CD14-positive monocyte (primary cell): ENCODE measurements around the gene KLHDC7B. TPM values are rescaled to one million over a fixed set of nuclear protein-coding genes. Genes with fewer than 3 reads are reported as not detected.

ENCODE experiments used
- DNase-seq, 3 donors: peaks; one replicate each; pipeline ENCODE4 v3.0.0-alpha.2; 2011 to 2022
- H2AFZ ChIP-seq: 2 replicates; pipeline ENCODE4 v1.6.0; 2012; ENCODE audit warnings: mild to moderate bottlenecking, low read depth, low read length, inconsistent platforms; ENCODE audit not compliant: insufficient read depth, poor library complexity, severe bottlenecking
- H3K27ac ChIP-seq, 2 donors: 1 replicate in 1 of 2; 2 replicates in 1 of 2; pipeline ENCODE4 v1.5.1; 2012 to 2013; ENCODE audit warnings: low read length in 2 of 2, control low read depth in 1 of 2, inconsistent platforms in 1 of 2, low read depth in 1 of 2, mild to moderate bottlenecking in 1 of 2
- H3K27me3 ChIP-seq, 2 donors: one replicate each; pipeline versions ENCODE4 v1.6.0 to v1.6.1; 2011 to 2013; ENCODE audit warnings: low read length in 2 of 2; ENCODE audit not compliant: control insufficient read depth in 2 of 2, insufficient read depth in 2 of 2
- H3K36me3 ChIP-seq, 2 donors: replicated peaks in 1 of 2; 1 replicate in 1 of 2; 2 replicates in 1 of 2; pipeline versions ENCODE4 v1.5.1 to v1.6.1; 2012 to 2013; ENCODE audit warnings: low read length in 2 of 2, control low read depth in 1 of 2, inconsistent platforms in 1 of 2, mild to moderate bottlenecking in 1 of 2; ENCODE audit not compliant: insufficient read depth in 2 of 2, control insufficient read depth in 1 of 2
- H3K4me1 ChIP-seq, 2 donors: 1 replicate in 1 of 2; 2 replicates in 1 of 2; pipeline versions ENCODE4 v1.5.1 to v1.6.1; 2012 to 2013; ENCODE audit warnings: low read length in 2 of 2, control low read depth in 1 of 2, inconsistent platforms in 1 of 2, mild to moderate bottlenecking in 1 of 2, moderate library complexity in 1 of 2; ENCODE audit not compliant: insufficient read depth in 2 of 2, control insufficient read depth in 1 of 2
- H3K4me2 ChIP-seq: replicated peaks from 2 replicates; pipeline ENCODE3; 2012; ENCODE audit warnings: low read length, moderate library complexity, mild to moderate bottlenecking; ENCODE audit not compliant: poor library complexity, severe bottlenecking; ENCODE audit errors: extremely low read depth
- H3K4me3 ChIP-seq, 3 experiments: fragments of 200-600 bp in 1 of 3; sonication (generic) in 1 of 3; replicated peaks in 1 of 3; 1 replicate in 2 of 3; 2 replicates in 1 of 3; pipeline ENCODE4 v1.5.1; 2011 to 2013; ENCODE audit warnings: low read length in 3 of 3, mild to moderate bottlenecking in 3 of 3, control low read depth in 2 of 3, low read depth in 2 of 3, inconsistent platforms in 1 of 3, moderate library complexity in 1 of 3
- H3K79me2 ChIP-seq: 2 replicates; pipeline ENCODE4 v1.6.0; 2012; ENCODE audit warnings: mild to moderate bottlenecking, control low read depth, inconsistent platforms, low read length, moderate library complexity; ENCODE audit not compliant: insufficient read depth
- H3K9ac ChIP-seq: 2 replicates; pipeline ENCODE4 v1.6.0; 2017; ENCODE audit warnings: low read length, mild to moderate bottlenecking; ENCODE audit not compliant: insufficient read depth, poor library complexity, severe bottlenecking
- H3K9me3 ChIP-seq, 2 donors: replicated peaks in 1 of 2; 1 replicate in 1 of 2; 2 replicates in 1 of 2; pipeline versions ENCODE4 v1.5.1 to v1.6.1; 2012 to 2013; ENCODE audit warnings: low read length in 2 of 2, control low read depth in 1 of 2; ENCODE audit not compliant: control insufficient read depth in 1 of 2, insufficient read depth in 1 of 2
- H4K20me1 ChIP-seq: 2 replicates; pipeline ENCODE4 v1.6.0; 2012; ENCODE audit warnings: mild to moderate bottlenecking, low read length, control low read depth, moderate library complexity; ENCODE audit not compliant: insufficient read depth
- H3K27ac Mint-ChIP-seq, 7 donors: one replicate each; pipeline ENCODE4 v1.8.0; 2020; ENCODE audit warnings: mild to moderate bottlenecking in 7 of 7, mixed read lengths in 7 of 7, moderate library complexity in 6 of 7, inconsistent platforms in 2 of 7
- H3K27me3 Mint-ChIP-seq, 3 donors: one replicate each; pipeline ENCODE4 v1.8.0; 2021 to 2022; ENCODE audit warnings: low read depth in 3 of 3, mild to moderate bottlenecking in 3 of 3, mixed read lengths in 3 of 3, moderate library complexity in 3 of 3, inconsistent platforms in 1 of 3
- H3K36me3 Mint-ChIP-seq, 2 donors: one replicate each; pipeline ENCODE4 v1.8.0; 2020; ENCODE audit warnings: mixed read lengths in 2 of 2, inconsistent platforms in 1 of 2, mild to moderate bottlenecking in 1 of 2
- H3K4me1 Mint-ChIP-seq: one replicate; pipeline ENCODE4 v1.8.0; 2020; ENCODE audit warnings: mild to moderate bottlenecking, mixed read lengths
- H3K4me3 Mint-ChIP-seq, 2 donors: one replicate each; pipeline ENCODE4 v1.8.0; 2020; ENCODE audit warnings: mild to moderate bottlenecking in 2 of 2, mixed read lengths in 2 of 2, moderate library complexity in 1 of 2
- H3K9me3 Mint-ChIP-seq, 7 donors: one replicate each; pipeline ENCODE4 v1.8.0; 2020 to 2022; ENCODE audit warnings: mixed read lengths in 7 of 7, mild to moderate bottlenecking in 6 of 7, moderate library complexity in 6 of 7, inconsistent platforms in 2 of 7
- WGBS: methylation state at CpG from one replicate; pipeline ENCODE4 v1.1.5; 2013; ENCODE audit warnings: missing lambda C conversion rate; ENCODE audit not compliant: insufficient coverage; 5-methylcytosine and 5-hydroxymethylcytosine counted together
- intact Hi-C, 2 donors: fragments of 100-400 bp; cut with micrococcal nuclease; formaldehyde crosslinking; loops; one replicate each; pipeline versions ENCODE4 v1.15.0 to v1.15.1; 2023
- polyA plus RNA-seq, 3 donors: library from polyadenylated mRNA; depleted of rRNA in 1 of 3; unstranded in 2 of 3; stranded (reverse) in 1 of 3; fragments of 300-500 nt in 2 of 3; fragments of >200 nt in 1 of 3; fragmentation: Illumina TruSeq in 2 of 3; gene quantifications; 1 replicate in 2 of 3; 2 replicates in 1 of 3; pipeline ENCODE4 v1.2.3, GENCODE V29; 2012 to 2021
- TF ChIP-seq, protein P1 (sequence below): fragments of 200-600 bp; IDR thresholded peaks from one replicate; pipeline ENCODE4 v1.8.0; 2022; ENCODE audit warnings: antibody characterized with exemption, mild to moderate bottlenecking

KLHDC7B gene
- polyA plus RNA-seq, 3 donors = 0.88 to 4.3 (median 1.4) TPM

DNA sequence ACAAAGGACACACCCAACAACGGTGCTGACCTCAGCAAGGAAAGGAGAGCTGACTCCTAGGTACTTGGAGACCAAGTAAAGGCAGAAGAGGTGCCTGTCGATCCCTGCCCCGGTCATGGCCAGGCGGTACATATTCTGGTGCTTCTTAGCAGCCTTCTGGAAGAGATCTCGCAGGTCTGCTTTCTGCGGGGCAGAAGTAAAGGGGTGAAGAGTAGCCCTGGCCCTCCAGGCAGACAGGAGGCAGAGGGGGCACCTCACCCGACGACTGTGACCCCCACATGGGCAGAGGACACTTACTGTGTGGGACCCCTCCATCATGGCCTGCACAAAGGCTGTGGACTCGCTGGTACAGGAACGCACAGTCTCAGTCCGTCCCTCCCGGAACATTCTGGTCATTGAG, 25.2 kb downstream of the KLHDC7B start:
- Histone ChIP-seq H3K4me1 (no peaks in the 10 kb centered on the region), H3K27me3 (no peaks in the 10 kb centered on the region), H2AFZ (no peak overlapping the region), H3K9me3 (no peaks in the 10 kb centered on the region), H3K4me2 (no peak overlapping the region), H3K9ac (no peak overlapping the region), H3K79me2 (no peaks in the 10 kb centered on the region), H4K20me1 (no peaks in the 10 kb centered on the region), H3K36me3 (peaks cover 31 to 63% of the 10 kb centered on the region in 2 donors), H3K4me3 (no peak overlapping the region), H3K27ac (no peak overlapping the region)
- TF ChIP-seq, protein P1, sequence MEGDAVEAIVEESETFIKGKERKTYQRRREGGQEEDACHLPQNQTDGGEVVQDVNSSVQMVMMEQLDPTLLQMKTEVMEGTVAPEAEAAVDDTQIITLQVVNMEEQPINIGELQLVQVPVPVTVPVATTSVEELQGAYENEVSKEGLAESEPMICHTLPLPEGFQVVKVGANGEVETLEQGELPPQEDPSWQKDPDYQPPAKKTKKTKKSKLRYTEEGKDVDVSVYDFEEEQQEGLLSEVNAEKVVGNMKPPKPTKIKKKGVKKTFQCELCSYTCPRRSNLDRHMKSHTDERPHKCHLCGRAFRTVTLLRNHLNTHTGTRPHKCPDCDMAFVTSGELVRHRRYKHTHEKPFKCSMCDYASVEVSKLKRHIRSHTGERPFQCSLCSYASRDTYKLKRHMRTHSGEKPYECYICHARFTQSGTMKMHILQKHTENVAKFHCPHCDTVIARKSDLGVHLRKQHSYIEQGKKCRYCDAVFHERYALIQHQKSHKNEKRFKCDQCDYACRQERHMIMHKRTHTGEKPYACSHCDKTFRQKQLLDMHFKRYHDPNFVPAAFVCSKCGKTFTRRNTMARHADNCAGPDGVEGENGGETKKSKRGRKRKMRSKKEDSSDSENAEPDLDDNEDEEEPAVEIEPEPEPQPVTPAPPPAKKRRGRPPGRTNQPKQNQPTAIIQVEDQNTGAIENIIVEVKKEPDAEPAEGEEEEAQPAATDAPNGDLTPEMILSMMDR = no peak
- no peak for DNase-seq
- no peak overlapping the region for H3K4me3 Mint-ChIP-seq
- 95% methylated on average over 11 of the region's 12 CpGs for WGBS
- no peaks in the 10 kb centered on the region for H3K9me3 Mint-ChIP-seq
- intact Hi-C loops = no loop called here
- H3K4me1 Mint-ChIP-seq = no peaks in the 10 kb centered on the region
- peaks cover 0 to 5% (median 2%) of the 10 kb centered on the region in 3 donors for H3K27me3 Mint-ChIP-seq
- no peak overlapping the region for H3K27ac Mint-ChIP-seq
- H3K36me3 Mint-ChIP-seq = peaks cover 38 to 72% of the 10 kb centered on the region in 2 donors

DNA sequence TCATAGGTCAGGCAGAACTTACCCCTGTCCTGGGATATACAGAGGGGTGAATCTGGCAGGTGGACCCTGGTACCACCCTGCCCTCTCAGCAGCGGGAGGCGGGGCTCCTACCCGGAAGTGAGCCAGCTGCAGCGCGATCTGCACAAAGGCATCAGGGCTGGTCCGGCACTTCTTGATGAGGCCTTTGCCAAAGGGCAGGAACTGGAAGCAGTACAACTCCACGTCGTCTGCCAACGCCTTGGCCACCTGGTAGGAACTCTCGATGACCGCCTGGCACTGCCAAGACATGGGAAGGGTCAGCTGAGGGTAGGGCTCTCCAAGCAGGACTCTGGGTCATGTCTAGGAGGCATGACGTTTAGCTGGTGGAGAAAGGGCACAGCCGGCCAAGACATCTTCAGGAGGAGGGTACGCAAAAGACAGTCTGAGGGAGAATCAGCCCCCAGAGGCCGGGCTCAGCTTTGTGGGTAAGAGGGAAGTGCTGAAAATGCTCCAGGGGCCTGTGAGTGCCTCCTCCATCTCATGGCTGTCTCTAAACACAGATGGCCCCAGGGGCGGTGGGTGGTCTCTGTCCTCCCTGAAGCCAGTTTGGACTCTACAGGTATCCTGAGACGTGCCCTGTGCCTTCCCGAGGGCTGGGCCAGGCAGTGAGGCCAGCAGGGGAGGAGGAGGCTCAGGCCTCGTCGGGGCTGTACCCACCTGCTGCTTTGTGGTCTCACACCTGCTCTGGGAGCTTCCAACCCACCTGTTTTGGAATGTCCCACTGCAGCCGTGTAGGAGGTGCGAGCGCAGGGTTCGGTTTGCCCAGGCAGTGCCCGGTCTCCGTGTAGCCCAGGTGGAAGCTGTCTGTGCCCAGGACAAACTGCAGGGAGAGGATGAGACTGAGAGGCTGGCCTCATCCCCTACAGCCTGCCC, 25.8 kb downstream of the KLHDC7B start:
- H3K4me1 ChIP-seq = no peaks in the 10 kb centered on the region
- H2AFZ ChIP-seq = no peak overlapping the region
- no peak overlapping the region for H3K9ac ChIP-seq
- WGBS = 94% methylated on average over 24 of the region's 26 CpGs
- peaks cover 43 to 79% of the 10 kb centered on the region in 2 donors for H3K36me3 Mint-ChIP-seq
- no peaks in the 10 kb centered on the region for H3K9me3 ChIP-seq
- no peaks in the 10 kb centered on the region for H3K4me1 Mint-ChIP-seq
- no peak overlapping the region for H3K4me3 ChIP-seq
- no peaks in the 10 kb centered on the region for H3K27me3 ChIP-seq
- H4K20me1 ChIP-seq = no peaks in the 10 kb centered on the region
- no peak overlapping the region for H3K27ac ChIP-seq
- peaks cover 0 to 5% (median 0%) of the 10 kb centered on the region in 3 donors for H3K27me3 Mint-ChIP-seq
- intact Hi-C loops = no loop called here
- H3K4me3 Mint-ChIP-seq = no peak overlapping the region
- H3K9me3 Mint-ChIP-seq = no peaks in the 10 kb centered on the region
- TF ChIP-seq, protein P1 = no peak
- H3K27ac Mint-ChIP-seq = peak overlapping the region in 1 of 7 donors; percentile 14
- H3K4me2 ChIP-seq = no peak overlapping the region
- H3K36me3 ChIP-seq = peaks cover 31 to 70% of the 10 kb centered on the region in 2 donors
- DNase-seq = no peak
- no peaks in the 10 kb centered on the region for H3K79me2 ChIP-seq
